Panc1 (cell line): ENCODE results near the gene KIF26A. TPM values are rescaled to one million over a fixed set of nuclear protein-coding genes. Genes with fewer than 3 reads are reported as not detected.

Experiments used
- ATAC-seq: fragments of 200-7000 bp; cut with Tn5 transposase; 2 replicates; pipeline ENCODE4 v1.9.1; 2020; ENCODE audit warnings: mild to moderate bottlenecking, moderate library complexity
- BruUV-seq: library from RNA; stranded (reverse); fragments of 400-500 nt; replicated peaks from 2 replicates; lab custom pipeline; 2021; lab: Mats Ljungman, UMichigan
- CTCF ChIA-PET: fragments of 300-600 bp; sonication (Branson Sonifier 250); formaldehyde crosslinking; loops from one replicate; lab custom pipeline; 2022; ENCODE audit warnings: antibody characterized with exemption; lab: Charles Lee
- POLR2A ChIA-PET: fragments of 300-600 bp; sonication (Branson Sonifier 250); formaldehyde crosslinking; loops from one replicate; lab custom pipeline; 2022; ENCODE audit warnings: antibody characterized with exemption; lab: Charles Lee
- DNase-seq: peaks from one replicate; pipeline ENCODE4 v3.0.0-alpha.2; 2010; ENCODE audit warnings: low read depth, low spot score
- H3K27ac ChIP-seq: 2 replicates; pipeline ENCODE4 v1.5.1; 2011; ENCODE audit warnings: mild to moderate bottlenecking, low read length, inconsistent platforms
- H3K27me3 ChIP-seq: fragments of 200-500 bp; sonication (Bioruptor generic); 2 replicates; pipeline ENCODE4 v1.6.0; 2014; ENCODE audit warnings: low read length, inconsistent platforms; ENCODE audit not compliant: control insufficient read depth, insufficient read depth
- H3K36me3 ChIP-seq: fragments of 200-500 bp; sonication (Bioruptor generic); 2 replicates; pipeline ENCODE4 v1.5.1; 2014; ENCODE audit warnings: inconsistent platforms, mild to moderate bottlenecking, low read length, moderate library complexity; ENCODE audit not compliant: control insufficient read depth, insufficient read depth
- H3K4me1 ChIP-seq: 2 replicates; pipeline ENCODE4 v1.5.1; 2011; ENCODE audit warnings: inconsistent platforms, mild to moderate bottlenecking, low read length, moderate library complexity; ENCODE audit not compliant: control insufficient read depth, insufficient read depth
- H3K4me3 ChIP-seq, 2 experiments: 2 replicates each; pipeline ENCODE4 v1.5.1; 2011 to 2012; ENCODE audit warnings: low read depth in 2 of 2, low read length in 2 of 2, mild to moderate bottlenecking in 2 of 2, inconsistent platforms in 1 of 2, moderate library complexity in 1 of 2
- H3K9me3 ChIP-seq: fragments of 200-500 bp; sonication (Bioruptor generic); 2 replicates; pipeline ENCODE4 v1.5.1; 2014; ENCODE audit warnings: low read depth, mild to moderate bottlenecking, inconsistent platforms, low read length, moderate library complexity; ENCODE audit not compliant: control insufficient read depth, insufficient read depth
- POLR2AphosphoS5 ChIP-seq: IDR thresholded peaks from 2 replicates; pipeline ENCODE4 v1.6.1; 2012; ENCODE audit warnings: mild to moderate bottlenecking, low read depth, low read length, moderate library complexity
- SIN3A ChIP-seq: IDR thresholded peaks from 2 replicates; pipeline ENCODE4 v1.6.1; 2012; ENCODE audit warnings: low read depth, mild to moderate bottlenecking, low read length, moderate library complexity, borderline replicate concordance; ENCODE audit not compliant: insufficient read depth
- TCF7L2 ChIP-seq: IDR thresholded peaks from 2 replicates; pipeline ENCODE4 v1.6.1; 2011; ENCODE audit warnings: mild to moderate bottlenecking, low read depth, low read length, inconsistent platforms
- in situ Hi-C: cut with HindIII; loops from 2 replicates; pipeline ENCODE4 v1.10.0; 2016; ENCODE audit warnings: low sequenced_read_pairs, low pct_unique_long_range_greater_than_20kb
- intact Hi-C: fragments of 100-400 bp; cut with micrococcal nuclease; formaldehyde crosslinking; loops from one replicate; pipeline ENCODE4 v1.10.0; 2022; ENCODE audit not compliant: unreplicated experiment
- total RNA-seq: library from RNA; stranded (reverse); gene quantifications from one replicate; pipeline ENCODE4 v1.2.1, GENCODE V29; 2021; ENCODE audit not compliant: unreplicated experiment
- TF ChIP-seq, protein P1 (sequence below), 2 experiments: IDR thresholded peaks; 2 replicates each; pipeline ENCODE4 v1.6.1; 2011 to 2012; ENCODE audit warnings: low read depth in 2 of 2, control low read depth in 1 of 2, low read length in 1 of 2, mild to moderate bottlenecking in 1 of 2, moderate library complexity in 1 of 2; ENCODE audit not compliant: insufficient read depth in 1 of 2
- TF ChIP-seq, protein P2 (sequence below): fragments of 450-650 bp; IDR thresholded peaks from 2 replicates; pipeline ENCODE4 v1.5.1; 2017; ENCODE audit warnings: mild to moderate bottlenecking

KIF26A gene
- total RNA-seq, 1 experiment from 2014 or later, result 4.4 TPM

DNA sequence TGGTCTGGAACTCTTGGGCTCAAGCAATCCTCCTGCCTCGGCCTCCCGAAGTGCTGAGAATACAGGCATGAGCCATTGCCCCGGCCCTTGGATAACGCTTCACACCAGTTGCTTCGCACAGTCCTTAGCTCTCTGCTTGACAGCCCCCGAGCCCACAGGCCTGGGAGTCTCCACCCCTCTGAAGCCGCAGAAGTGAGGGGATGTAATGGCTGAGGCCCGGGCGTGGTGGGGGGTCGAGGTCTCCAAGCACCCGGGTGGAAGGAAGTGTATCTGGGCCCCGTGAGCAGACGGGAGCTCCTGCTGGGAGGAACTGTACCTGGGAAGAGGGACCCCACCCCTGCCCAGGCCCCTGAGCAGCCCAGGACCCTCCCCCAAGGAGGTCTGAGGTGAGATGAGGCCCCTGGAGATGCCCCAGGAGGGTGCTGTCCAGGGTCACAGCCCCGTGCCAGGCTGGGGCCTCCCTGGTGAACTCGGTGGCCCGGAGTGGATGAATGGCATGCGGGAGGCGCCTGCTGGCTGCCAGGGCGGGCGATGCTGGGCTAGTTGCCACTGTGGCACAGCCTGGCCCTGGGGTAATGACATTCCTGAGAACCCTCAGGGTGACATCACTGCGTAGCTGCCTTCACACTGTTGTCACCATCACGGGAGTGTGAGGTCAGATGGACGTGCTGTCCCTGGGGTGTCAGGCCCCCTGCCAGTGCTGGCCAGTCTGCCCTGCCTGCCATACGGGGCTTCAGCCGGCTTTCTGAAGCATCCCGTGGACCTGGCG, 48.9 kb downstream of the KIF26A start:
- no peak for DNase-seq
- CTCF ChIA-PET, result no interaction called here

DNA sequence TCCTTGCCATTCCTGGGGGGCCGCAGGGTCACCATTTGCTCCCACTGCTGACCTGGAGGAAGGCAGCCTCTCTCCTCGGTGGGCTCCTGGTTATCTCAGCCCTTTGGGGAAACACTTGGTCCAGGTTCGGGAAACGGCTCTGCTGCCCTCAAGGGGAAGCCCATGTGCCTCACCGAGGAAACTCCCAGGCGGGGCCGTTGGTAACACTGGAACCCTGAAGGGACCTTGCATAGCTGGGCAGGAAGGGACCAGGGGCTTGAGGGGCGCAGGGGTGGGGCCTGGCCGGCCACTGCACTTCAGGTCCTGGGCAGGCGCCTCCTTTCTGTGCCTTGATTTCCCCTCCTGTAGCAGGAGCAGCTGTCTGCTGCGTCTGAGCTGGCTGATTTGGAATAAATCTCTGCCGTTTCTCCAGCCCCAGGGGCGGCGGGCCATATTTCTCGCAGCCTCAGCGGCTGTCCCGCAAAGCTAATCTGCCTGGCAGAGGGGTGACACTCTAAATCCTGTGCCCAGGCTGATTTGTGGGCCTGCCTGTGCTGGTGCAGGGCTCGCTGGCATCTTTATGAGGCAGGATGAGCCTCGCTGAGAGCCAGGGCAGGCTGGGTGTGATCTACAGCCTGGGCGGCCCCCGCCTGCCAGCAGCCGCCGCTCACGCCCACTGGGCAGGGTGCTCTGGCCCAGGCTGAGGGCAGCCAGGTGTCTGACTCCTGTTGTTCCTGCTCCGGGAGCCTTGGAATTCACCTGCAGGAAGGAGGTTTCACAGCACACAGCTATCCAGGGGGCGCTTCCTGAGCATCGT, 49.7 kb downstream of the KIF26A start:
- Histone ChIP-seq H3K4me1 (no peaks in the 10 kb centered on the region), H3K9me3 (no peaks in the 10 kb centered on the region), H3K4me3 (no peak overlapping the region), H3K27me3 (no peaks in the 10 kb centered on the region), H3K27ac (no peak overlapping the region), H3K36me3 (no peaks in the 10 kb centered on the region)
- POLR2A ChIA-PET, result no interaction called here
- DNase-seq (no peak), ATAC-seq (no peak)
- TF ChIP-seq, protein P1, sequence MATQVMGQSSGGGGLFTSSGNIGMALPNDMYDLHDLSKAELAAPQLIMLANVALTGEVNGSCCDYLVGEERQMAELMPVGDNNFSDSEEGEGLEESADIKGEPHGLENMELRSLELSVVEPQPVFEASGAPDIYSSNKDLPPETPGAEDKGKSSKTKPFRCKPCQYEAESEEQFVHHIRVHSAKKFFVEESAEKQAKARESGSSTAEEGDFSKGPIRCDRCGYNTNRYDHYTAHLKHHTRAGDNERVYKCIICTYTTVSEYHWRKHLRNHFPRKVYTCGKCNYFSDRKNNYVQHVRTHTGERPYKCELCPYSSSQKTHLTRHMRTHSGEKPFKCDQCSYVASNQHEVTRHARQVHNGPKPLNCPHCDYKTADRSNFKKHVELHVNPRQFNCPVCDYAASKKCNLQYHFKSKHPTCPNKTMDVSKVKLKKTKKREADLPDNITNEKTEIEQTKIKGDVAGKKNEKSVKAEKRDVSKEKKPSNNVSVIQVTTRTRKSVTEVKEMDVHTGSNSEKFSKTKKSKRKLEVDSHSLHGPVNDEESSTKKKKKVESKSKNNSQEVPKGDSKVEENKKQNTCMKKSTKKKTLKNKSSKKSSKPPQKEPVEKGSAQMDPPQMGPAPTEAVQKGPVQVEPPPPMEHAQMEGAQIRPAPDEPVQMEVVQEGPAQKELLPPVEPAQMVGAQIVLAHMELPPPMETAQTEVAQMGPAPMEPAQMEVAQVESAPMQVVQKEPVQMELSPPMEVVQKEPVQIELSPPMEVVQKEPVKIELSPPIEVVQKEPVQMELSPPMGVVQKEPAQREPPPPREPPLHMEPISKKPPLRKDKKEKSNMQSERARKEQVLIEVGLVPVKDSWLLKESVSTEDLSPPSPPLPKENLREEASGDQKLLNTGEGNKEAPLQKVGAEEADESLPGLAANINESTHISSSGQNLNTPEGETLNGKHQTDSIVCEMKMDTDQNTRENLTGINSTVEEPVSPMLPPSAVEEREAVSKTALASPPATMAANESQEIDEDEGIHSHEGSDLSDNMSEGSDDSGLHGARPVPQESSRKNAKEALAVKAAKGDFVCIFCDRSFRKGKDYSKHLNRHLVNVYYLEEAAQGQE (IDR thresholded peaks at IDR 0.05; ENCODE audit: insufficient read depth in 1 of 2, low read depth in 2 of 2, low read length in 1 of 2), result no peak
- TF ChIP-seq TCF7L2 (no peak), POLR2AphosphoS5 (no peak), SIN3A (no peak)
- TF ChIP-seq, protein P2, sequence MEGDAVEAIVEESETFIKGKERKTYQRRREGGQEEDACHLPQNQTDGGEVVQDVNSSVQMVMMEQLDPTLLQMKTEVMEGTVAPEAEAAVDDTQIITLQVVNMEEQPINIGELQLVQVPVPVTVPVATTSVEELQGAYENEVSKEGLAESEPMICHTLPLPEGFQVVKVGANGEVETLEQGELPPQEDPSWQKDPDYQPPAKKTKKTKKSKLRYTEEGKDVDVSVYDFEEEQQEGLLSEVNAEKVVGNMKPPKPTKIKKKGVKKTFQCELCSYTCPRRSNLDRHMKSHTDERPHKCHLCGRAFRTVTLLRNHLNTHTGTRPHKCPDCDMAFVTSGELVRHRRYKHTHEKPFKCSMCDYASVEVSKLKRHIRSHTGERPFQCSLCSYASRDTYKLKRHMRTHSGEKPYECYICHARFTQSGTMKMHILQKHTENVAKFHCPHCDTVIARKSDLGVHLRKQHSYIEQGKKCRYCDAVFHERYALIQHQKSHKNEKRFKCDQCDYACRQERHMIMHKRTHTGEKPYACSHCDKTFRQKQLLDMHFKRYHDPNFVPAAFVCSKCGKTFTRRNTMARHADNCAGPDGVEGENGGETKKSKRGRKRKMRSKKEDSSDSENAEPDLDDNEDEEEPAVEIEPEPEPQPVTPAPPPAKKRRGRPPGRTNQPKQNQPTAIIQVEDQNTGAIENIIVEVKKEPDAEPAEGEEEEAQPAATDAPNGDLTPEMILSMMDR, result no peak
- in situ Hi-C loops (no loop called here), intact Hi-C loops (no loop called here)
- BruUV-seq, result no TSS peak
- CTCF ChIA-PET, result no interaction called here

More for the DNA sequence above, 48.9 kb downstream of the KIF26A start:
- Histone ChIP-seq H3K27ac (no peak overlapping the region), H3K4me1 (no peaks in the 10 kb centered on the region), H3K9me3 (no peaks in the 10 kb centered on the region), H3K4me3 (no peak overlapping the region), H3K36me3 (no peaks in the 10 kb centered on the region), H3K27me3 (no peaks in the 10 kb centered on the region)
- no peak for TF ChIP-seq POLR2AphosphoS5
- TF ChIP-seq TCF7L2, result no peak
- no peak for TF ChIP-seq SIN3A
- TF ChIP-seq, protein P2, result no peak
- TF ChIP-seq, protein P1 (IDR thresholded peaks at IDR 0.05; ENCODE audit: insufficient read depth in 1 of 2, low read depth in 2 of 2, low read length in 1 of 2), result no peak
- intact Hi-C loops, result no loop called here
- in situ Hi-C loops, result no loop called here
- ATAC-seq, result no peak
- no TSS peak for BruUV-seq
- POLR2A ChIA-PET, result no interaction called here
